HuH-7.5 (cell line): ENCODE measurements around the gene NKAIN4.

Experiments used
- DNase-seq: peaks from one replicate; pipeline ENCODE4 v3.0.0; 2011; ENCODE audit warnings: low spot score

Gene NKAIN4

DNA sequence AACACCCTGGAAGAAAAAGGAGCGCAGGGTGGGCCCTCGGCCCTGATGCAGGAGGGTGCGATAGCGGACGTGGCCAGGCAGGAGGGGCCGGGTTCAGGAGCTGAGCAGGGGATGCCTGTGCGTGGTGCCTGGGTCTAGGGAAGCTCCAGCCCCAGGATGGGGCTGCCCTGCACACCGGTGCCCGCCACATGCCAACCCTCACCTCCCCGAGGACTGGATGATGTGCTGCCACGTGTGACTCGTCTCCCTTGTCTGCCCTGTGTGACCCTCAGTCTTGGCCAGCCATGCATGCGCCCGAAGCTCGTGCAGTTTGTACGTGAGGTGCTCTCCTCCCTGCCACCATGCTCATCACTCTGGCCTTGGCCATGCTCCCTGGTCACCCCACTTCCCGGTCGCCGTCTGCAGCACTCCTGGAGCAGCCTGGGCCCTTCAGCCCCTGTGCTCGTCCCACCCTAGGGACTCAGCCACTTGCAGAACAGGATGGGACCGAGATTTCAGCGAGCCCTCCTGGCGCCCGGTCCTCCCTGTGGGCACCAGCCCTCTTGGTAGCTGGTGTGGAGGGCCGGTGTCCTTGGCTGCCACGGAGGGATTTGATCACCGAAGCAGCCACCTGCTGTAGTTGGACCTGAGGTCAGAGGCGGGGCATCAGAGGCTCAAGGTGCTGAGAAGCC, 34.5 kb upstream of the NKAIN4 start:
- DNase-seq, result no peak

DNA sequence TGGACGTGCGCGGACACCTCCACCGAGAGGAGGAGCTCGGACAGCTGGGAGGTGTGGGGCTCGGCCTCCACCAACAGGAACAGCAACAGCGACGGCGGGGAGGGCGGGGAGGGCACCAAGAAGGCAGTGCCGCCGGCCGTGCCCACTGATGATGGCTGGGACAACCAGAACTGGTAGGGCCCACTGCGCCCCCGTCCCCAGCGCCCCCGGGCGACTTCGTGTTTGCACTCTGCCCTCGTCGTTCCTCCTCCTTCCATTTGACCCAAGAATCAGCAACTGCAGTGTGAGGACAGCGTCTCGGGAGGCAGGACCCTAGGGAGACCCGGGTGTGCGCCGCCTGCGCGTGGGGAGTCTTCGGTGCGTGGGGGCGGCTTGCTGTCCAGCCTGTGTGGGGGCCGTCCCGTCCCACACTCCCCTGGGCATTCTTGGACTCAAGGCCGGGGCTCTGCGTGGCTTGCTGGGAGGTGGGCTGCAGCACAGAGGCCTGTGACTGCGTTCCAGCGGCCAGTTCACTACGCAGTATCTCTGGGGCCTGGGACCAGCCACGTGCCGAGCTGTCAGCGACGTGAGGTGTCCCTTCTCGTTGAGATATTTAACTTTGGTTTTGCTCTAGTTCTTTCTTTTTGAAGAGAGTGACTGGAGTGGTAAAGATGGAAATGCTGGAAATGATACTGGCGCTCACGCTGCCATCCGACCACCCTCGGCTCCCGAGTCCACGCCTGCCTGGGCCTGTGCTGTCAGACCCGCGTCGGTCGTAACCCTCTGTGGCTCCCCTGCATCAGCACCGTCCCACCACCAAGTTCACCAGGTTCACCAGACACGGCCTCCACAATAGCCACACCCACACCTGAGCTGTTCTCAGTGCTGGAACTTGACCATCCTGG, 33.7 kb upstream of the NKAIN4 start:
- DNase-seq, result no peak

DNA sequence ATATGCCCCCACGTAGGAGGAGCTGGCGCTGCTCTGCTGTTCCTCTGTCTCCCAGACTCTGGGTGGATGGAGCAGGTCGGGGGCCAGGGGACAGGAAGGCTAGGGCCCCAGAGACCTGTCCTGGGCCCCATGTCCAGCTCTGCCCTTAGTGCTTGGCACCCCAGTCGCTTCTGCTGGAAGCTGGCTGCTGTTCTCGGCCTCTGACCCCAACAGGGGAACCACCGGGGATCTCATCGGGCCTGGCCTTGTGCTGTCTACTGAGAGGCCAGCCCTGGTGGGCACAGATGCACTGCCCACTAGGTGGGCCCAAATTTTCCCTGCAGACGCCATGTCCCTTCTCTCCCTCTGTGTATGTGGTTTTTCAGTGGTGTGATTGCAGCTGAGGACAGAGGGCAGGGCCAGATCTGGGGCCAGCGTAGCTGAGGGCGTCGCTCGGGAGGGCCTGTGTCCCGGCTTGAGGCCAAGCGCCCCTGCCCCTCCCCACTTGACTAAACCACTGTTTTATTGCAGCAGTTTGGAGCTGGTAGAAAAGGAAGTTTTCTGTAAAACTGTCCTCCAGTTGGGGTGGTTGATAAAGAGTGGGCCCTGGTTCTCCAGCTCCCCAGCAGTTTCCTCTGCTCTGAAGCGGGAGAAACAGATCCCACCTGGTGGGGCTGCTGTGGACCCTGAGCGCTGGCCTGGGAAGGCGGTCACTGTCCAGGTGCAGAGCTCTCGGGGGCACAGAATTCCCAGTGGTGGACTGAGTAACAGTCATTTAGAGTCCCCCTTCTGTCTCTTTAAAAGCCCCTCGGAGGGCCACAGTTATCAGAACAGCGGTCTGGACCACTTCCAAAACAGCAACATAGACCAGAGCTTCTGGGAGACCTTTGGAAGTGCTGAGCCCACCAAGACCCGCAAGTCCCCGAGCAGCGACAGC, 32.8 kb upstream of the NKAIN4 start:
- no peak for DNase-seq

DNA sequence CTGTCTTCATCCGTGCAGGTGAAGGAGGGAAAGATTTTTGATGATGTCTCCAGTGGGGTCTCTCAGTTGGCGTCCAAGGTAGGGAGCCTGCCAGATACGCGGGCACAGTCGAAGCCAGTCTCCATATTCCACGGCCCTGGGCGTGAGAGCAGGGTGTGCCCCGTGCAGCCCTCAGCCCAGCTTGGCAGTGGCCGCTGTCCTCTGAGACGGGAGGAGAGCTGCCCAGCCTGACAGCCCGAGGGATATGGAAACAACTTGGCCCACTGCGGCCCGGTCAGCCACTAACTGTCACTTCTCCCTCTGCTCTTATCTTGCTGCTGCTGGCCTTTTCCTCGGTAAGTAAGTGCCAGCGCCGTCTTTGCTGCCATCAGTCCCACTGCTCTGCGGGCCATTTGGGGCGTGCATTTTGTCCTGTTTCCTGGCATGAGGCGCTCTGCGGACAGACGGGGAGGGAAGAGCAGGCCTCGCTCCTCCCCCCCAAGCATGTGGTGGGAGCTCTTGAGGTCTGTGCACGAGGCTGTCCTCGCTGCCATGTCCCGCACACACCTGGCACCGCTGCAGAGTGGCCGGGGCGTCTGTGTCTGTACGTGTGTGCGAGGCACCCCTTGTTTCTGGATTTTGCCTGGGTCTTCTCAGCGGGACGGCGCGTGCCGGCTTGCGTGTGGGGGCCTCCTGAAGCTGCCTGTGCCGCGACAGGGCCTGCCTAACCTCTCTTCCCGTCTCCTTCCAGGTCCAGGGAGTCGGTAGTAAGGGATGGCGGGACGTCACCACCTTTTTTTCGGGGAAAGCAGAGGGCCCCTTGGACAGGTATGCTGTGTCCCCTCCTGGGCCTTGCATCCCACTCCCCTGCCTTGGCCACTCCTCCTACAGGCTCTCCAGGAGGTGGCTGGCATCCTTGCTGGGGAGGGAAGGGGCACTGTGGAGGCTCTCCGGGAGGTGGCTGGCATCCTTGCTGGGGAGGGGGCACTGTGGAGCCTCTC, 31.7 kb upstream of the NKAIN4 start:
- DNase-seq, result no peak

DNA sequence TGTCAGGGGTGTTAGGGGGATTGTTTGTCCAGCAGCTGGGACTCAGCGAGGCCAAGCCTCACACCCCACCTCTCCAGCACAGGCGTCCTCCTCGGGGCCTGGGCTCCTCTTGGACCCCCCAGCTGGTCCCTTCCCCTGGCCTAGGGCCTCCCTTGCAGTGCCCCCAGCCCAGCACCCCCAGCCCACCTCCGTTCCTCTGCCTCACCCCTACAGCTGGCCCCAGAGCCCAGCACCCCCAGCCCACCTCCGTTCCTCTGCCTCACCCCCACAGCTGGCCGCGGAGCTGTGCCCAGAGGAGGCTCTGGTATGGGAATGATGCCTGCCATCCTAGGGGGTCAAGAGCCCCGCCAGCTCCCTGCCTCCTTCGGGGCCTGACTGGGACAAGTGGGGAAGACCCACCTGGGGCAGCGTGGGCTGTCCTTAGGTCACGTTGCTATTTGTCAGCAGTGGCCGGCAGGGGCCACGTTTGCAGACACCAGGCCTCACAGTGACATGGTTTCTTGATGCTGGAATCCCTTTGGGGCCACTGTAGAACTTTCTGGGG, 30.8 kb upstream of the NKAIN4 start:
- no peak for DNase-seq

DNA sequence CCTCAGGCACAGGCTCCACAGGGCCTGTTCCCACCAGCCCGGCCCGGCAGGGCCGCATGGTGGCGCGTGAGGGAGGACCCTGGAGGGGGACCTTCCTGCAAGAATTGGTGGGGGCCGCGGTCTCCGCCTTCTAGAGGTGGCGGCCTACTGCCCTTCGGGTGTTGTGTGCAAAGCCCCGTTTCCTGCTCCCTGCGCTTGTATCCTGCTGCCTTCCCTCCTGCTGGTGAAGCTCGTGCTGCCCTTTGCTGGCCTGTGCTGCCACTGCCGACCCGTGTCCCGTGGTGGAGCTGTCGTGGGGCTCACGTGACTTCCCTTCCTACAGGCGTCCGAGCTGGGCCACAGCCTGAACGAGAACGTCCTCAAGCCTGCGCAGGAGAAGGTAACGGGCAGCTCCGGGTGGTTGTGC, 30.3 kb upstream of the NKAIN4 start:
- DNase-seq, result no peak

DNA sequence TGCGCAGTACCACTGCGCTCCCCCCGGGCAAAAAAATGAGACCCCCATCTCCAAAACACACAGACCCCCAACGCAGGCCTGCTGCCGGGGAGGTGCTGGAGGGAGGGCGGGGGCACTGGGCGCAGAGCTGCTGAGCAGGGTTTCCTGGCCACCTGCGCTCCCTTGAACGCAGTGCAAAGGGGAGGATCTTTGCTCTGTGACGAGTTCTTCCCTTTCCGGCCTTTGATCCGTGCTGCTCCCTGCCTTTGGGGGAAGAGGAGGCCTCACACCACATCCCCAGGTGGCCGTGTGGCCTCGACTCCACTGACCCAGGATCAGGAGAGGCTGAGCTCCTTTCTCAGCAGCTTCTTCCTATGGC, 29.8 kb upstream of the NKAIN4 start:
- no peak for DNase-seq

DNA sequence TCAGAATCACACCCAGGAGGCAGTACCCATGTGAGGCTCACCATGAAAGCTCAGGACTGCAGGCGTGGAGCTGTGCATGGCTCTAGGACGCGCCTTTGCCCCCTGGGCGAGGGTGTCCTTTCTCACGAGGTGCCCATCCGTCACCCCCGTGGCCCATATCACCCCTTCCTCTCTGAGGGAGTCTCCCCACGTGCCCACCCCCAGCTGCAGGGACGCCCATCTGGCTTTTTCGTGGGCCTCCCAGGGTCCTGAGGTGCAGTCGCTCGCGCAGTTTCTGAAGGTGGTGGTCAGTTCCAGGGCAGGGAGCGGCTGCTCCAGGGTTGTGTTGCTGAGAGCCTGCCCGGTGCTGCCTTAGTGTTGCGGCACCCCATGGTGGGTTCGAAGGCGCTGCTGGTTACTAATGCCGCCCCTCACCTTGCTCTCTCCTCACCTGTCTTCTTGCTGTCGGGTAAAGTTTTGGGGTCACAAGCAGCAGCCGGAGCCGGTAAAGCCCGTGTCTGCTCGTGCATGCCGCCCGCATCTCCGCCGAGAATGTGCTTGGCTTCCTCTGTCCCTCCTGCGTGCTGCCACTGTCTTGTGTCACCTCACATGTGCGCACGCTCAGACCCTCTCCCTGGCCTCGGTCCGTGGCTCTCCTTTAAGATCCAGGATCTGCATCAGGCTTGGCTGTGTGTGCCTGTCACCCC, 29.3 kb upstream of the NKAIN4 start:
- no peak for DNase-seq

DNA sequence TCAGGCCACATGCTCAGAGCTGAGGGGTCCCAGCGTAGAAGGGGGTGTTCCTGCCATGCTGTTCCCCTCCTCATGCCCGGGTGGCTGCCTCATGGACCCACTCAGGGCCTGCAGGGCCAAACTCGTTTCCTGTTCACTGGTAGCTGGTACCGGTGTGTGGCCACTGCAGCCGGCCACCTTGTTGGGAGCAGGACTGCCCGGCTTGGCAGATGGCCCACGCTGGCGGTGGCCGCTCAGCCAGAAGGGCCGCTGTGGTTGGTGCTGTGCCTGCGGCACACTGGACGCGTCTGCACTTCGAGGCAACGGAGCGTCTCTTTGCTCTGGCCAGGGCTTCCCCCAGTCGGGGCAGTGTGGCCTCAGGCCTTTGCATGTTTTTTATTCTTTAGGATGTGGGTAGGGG, 28.7 kb upstream of the NKAIN4 start:
- no peak for DNase-seq

DNA sequence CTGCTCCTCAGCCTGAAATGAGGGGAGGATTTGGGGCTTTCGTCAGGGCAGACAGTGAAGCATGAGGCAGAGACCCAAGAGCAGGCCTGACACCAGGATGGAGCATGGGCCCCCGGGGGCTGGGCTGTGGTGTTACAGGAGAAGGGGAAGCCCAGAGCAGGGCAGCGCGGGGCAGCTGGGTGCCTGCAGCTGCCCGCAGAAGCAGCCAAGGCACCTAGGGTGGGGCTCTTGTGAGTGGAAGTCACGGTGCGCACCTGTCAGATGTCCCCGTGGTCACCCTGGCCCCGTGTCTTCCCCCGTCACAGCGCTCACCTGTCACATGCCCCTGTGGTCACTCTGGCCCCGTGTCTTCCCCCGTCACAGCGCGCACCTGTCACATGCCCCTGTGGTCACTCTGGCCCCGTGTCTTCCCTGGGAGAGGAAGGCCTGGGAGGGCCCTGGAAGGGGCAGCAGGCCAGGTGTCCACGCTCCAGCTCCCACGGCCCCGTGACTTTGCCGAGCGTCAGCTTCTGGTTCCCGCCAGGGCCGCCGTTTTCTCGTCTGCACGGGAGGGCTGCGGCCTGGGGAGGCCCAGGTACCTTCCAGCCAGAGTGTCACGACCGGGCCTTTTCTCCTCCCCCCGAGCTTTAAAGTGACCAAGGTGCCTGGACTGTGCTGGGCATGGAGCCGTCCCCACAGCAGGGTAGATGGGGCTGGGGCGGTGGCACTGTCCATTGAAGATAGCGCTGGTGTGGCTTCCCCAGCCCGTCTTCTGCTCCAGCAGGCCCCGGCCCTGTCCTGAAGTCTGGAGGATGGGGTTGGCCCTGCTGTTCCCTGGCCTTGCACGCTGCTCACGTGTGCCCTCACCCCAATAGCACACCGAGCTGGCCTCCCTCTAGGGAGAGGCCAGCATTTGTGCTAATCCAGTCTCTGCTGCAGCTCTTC, 27.7 kb upstream of the NKAIN4 start:
- no peak for DNase-seq

DNA sequence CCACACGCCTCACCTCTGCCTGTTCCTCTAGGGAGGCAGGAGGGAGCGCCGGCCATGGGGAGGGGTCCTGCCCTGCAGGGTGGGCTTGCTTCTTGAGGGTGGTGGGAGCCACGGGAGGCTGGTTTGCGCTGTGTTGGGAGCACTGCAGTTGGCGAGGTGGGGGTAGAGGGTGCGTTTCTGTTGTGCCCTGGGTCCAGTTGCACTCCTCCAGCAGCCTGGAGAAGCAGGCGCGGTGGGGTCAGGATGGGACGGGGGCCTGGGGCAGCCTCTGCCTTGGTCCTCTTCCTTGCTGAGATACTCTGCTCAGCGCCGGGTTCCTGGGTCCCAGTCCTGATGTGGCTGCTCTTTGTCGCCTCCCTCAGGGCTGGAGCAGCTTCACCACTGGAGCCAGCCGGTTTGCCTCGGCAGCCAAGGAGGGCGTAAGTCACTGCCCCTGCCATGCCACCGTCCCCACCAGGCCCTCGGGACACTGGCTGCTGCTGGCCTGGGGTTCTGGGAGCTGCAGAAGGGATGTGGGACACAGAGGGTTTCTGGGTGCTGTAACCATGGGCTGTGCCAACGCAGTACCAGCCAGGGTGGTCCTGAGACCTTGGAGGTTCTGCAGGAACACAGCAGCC, 26.8 kb upstream of the NKAIN4 start:
- DNase-seq, result peak; percentile 76

DNA sequence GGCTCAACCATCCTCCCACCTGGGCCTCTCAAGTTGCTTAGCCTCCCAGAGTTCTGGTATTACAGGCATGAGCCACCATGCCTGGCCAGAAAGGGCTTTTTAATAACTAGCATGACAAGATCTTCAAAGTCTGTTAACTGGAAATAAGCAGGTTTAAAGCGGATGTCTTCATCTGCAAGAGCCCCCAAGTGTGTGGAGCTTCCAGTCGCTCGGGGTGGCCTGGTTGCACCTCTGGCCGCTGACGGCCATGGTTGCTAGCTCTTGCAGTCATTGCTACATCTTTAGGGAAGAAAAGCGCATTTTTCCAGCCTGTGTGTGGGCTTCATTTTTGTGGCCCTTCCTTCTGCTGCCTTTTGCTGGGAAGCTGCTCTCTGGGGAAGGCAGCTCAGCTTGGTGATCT, 26.1 kb upstream of the NKAIN4 start:
- no peak for DNase-seq

DNA sequence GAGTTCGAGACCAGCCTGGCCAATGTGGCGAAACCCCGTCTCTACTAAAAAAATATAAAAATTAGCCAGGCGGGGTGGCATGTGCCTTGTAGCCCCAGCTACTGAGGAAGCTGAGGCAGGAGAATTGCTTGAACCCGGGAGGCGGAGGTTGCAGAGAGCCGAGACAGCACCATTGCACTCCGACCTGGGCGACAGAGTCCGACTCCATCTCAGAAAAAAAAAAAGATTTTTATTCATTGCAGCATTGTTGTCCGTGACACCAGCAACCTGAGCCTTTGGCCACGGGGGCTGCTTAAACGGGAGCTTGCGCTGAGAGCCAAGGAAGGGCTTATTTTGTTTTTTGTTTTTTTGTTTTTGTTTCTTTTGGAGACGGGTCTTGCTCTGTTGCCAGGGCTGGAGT, 25.7 kb upstream of the NKAIN4 start:
- no peak for DNase-seq

DNA sequence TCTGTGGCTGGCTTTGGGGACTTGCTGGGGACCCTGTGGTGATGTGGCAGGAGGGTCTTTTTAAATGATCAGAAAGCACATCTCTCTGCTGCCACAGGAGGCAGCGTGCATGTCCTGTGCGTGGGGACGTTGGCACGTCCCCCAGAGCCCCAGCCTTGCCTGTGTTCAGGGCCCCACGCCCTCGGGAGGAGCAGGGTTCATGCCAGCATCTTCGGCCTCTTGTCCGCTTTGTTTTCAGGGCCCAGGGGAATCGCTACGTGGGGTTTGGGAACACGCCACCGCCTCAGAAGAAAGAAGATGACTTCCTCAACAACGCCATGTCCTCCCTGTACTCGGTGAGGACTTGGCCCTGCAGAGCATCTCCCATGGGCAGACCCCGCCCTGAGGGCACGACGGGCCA, 24.4 kb upstream of the NKAIN4 start:
- DNase-seq, result no peak

DNA sequence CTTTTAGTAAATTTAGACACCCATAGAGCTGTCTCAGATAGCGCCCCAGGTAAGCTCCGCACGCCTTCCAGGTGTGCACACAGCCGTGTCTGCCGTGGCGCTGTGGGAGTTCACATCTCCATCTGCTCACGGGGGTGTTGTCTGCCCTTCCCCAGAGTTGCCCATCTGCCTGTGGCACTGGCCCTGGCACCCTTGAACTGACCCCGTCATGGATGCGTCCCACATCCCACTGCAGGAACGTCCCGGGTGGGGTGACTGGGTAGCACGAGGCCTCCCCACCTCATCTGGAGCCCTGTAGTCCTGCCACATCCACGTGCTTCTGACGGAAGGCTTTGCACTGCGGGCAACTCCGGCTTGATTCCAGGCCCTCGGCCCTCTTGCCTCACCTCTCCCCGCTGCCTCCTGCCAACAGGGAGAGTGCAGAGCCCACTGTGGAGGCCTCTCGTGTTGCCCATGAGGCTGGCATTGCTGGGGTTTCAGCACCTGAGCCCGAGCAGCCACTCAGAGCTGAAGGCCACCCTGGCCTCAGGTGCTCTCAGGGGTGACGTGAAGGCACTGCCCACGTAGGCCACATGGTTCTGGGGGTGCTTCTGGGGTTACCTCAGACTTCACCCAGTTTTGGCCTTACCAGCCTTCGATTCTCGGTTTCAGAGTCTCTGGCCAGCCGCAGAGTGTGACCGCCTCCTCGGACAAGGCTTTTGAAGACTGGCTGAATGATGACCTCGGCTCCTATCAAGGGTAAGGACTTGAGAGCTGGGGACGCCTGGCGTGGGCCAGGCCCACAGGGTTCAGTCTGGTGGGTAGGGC, 23.4 kb upstream of the NKAIN4 start:
- DNase-seq, result no peak

DNA sequence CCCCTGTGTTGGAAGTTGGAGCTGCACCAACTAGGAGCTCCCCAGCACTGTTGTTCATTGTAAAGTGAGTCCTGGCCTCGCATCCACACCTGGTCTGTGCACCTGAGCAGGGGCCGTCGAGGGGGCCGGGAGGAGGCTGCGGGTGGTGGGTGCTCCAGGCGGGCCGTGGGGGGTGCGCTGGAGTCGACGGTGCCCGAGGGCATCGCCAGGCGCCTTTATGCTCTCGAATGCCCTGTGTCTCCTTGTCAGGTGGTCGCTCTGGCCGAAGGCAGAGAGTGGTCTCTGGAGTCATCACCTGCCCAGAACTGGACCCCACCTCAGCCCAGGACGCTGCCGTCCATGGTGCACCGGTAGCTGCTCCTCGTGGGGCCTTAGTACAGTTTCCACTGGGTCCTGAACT, 22.7 kb upstream of the NKAIN4 start:
- DNase-seq, result no peak

DNA sequence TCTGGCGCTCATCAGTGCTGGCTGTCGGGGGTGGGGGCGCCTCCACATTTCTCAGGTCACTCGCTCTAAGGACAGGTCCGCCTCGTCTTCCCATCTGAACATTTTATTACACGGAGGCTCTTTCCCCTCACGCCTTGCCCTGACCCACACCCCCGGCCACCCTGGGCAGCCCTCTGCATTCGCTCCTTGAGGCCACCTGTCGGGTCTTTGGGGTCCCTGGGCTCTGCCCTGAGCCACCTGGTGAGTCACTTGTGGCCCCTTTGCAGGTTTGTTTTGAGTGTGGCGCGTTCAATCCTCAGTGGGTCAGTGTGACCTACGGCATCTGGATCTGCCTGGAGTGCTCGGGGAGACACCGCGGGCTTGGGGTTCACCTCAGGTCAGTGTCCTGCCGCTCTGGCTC, 21.6 kb upstream of the NKAIN4 start:
- DNase-seq, result no peak
